Stimulated activated CD4-positive, alpha-beta T cell treated with anti-CD3 and anti-CD28 coated beads, Interleukin-1b, Interleukin-23, amount 100 ng/mL, for 1 hour (primary cell): Measurements from ENCODE around the gene GPR173.

Experiments
- DNase-seq, 2 donors: peaks; one replicate each; pipeline ENCODE4 v3.0.0-alpha.2; 2020; ENCODE audit warnings: low read depth in 2 of 2

GPR173 gene

DNA sequence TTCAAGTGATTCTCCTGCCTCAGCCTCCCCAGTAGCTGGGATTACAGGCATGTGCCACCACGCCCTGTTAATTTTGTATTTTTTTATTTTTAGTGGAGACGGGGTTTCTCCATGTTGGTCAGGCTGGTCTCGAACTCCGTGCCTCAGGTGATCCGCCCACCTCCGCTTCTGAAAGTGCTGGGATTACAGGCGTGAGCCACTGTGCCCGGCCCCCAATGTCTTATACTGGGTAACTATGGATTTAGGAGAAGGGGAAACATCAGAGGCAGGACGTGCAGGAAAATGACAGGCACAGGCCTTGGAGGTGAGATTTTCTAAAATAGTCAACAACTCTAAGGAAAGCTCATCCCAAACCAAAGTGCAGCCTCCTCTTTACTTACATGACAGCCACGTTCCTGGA, 22.5 kb downstream of the GPR173 start:
- DNase-seq = no peak

GRCh38 chrX:53071604-53072417, 23.2 kb downstream of the GPR173 start:
- DNase-seq = peak in 1 of 2 donors; percentile 37

- no peak for DNase-seq
Measured at GRCh38 chrX:53072418-53073114, 24.0 kb downstream of the GPR173 start.

DNA sequence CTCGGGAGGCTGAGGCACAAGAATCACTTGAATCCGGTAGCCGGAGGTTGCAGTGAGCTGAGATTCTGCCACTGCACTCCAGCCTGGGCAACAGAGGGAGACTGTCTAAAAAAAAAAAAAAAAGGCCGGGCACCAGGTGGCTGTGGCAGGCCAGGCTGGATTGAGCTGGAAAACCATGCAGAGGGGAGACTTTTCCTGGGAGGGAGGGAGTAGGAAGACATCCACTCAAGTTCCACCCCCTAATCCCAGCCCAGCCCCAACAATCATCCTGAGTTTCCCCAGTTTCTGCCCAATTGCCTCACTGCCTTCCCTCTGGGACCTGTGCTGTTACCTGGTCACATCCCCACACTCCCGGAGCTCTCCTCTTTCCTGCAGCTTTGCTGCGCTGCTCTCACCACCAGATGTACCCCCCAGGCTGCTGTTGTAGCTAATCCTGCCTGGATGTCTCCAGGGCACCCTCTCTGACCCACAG, 24.6 kb downstream of the GPR173 start:
- DNase-seq = no peak

DNA sequence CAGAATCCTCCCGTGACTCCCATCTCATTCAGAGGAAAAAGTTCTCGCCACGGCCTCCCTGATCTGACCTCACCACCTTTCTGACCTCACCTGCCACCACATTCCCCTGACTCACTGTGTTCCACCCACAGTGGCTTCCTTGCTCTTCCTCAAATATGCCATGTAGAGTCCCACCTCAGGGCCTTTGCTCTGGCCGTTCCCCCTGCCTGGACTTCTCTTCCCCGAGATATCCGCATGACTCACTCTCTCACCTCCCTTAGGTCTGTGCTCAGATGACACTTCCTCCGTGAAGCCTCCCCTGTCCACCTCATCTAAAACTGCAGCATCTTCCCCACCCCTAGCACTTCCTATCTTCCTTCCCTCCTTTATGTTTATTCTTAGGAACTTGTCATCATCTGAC, 26.4 kb downstream of the GPR173 start:
- no peak for DNase-seq

DNA sequence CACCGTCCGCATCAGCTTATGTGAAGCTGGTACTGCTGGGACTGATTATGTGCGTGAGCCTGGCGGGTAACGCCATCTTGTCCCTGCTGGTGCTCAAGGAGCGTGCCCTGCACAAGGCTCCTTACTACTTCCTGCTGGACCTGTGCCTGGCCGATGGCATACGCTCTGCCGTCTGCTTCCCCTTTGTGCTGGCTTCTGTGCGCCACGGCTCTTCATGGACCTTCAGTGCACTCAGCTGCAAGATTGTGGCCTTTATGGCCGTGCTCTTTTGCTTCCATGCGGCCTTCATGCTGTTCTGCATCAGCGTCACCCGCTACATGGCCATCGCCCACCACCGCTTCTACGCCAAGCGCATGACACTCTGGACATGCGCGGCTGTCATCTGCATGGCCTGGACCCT, 28.1 kb downstream of the GPR173 start:
- DNase-seq = no peak

DNA sequence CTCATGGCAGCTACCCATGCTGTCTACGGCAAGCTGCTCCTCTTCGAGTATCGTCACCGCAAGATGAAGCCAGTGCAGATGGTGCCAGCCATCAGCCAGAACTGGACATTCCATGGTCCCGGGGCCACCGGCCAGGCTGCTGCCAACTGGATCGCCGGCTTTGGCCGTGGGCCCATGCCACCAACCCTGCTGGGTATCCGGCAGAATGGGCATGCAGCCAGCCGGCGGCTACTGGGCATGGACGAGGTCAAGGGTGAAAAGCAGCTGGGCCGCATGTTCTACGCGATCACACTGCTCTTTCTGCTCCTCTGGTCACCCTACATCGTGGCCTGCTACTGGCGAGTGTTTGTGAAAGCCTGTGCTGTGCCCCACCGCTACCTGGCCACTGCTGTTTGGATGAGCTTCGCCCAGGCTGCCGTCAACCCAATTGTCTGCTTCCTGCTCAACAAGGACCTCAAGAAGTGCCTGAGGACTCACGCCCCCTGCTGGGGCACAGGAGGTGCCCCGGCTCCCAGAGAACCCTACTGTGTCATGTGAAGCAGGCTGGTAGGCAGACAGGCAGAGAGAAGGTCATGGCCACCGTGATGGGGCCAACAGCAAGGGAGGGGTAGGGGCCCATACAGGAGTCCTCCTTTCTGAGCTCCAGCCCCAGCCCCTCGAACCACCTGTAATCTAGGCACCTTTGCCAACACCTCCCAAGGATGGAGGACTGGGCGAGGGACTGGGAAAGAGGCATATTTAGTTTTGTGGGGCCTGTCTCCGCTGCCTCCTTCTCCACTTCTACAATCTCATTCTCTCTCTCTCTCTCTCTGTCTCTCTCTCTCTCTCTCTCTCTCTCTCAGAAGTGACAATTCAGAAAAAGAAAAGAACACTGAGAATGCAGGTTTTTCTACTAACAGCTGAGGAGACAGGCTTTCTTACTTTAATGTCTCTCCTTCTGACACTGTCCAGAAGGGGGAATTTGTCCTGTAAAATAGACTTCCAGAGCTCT, 28.9 kb downstream of the GPR173 start:
- no peak for DNase-seq

- DNase-seq = no peak
Measured at GRCh38 chrX:53078943-53079342, 30.4 kb downstream of the GPR173 start.

DNA sequence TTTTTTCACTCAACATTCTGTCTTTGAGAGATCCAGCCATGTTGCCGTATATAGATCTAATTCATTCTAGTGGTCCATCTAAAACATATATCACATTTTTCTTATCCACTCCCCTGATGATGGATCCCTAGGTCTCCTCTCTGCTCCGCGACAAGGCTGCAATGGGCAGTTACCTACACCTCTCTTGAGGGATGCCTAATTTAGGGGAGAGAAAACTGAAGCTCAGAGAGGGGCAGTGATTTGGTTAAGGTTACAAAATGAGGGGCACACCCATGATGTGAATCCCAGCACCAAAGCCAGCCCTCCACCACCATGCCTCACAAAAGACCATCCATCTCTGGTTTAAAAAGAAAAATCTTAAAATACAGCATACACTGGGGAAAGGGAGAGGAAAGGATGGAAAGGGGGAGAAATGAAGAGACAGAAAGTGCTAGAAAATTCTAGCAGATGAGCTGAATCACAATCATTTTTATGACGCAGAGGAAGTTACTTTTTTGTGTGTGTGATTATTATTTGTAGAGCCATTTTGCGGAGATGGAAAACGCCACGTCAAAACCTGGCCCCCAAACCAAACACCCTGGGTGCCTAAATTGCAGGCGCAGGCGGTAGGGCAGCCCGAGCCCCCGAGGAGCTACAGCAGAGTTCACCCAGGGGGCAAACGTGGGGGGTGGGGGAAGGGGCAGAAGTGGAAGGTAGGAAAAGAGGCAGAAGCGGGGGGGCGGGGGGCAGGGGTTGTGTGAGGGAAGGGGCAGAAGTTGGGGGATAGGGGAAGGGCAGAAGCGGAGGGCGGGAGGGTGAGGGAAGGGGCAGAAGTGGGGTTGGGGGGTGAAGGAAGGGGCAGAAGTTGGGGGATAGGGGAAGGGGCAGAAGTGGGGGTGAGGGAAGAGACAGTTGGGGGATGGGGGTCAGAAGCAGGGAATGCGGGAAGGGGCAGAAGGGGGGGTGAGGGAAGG, 32.3 kb downstream of the GPR173 start:
- DNase-seq = no peak

GRCh38 chrX:53081925-53082772, 33.6 kb downstream of the GPR173 start, which contains the start of gene TSPYL2:
TSPYL2 (plus strand) TSS chrX:53082367; CDS start chrX:53082499, 132 bp downstream.
- DNase-seq = peak; percentile 77 to 88

- DNase-seq = no peak
Measured at GRCh38 chrX:53082773-53083616, 34.4 kb downstream of the GPR173 start.

- no peak for DNase-seq
Measured at GRCh38 chrX:53084043-53084570, 35.5 kb downstream of the GPR173 start.

- DNase-seq = no peak
Measured at GRCh38 chrX:53084863-53085262, 36.3 kb downstream of the GPR173 start.

- no peak for DNase-seq
Measured at GRCh38 chrX:53085661-53086229, 37.2 kb downstream of the GPR173 start.

- DNase-seq = no peak
Measured at GRCh38 chrX:53086464-53086863, 37.9 kb downstream of the GPR173 start.

GRCh38 chrX:53087388-53087831, 38.8 kb downstream of the GPR173 start:
- no peak for DNase-seq

GRCh38 chrX:53088136-53088974, 39.8 kb downstream of the GPR173 start:
- DNase-seq = peak; percentile 51 to 58
